ENCODE measurements around the gene SYT4.

The SYT4 gene

GRCh38 chr18:43274526-43274925 is 2.8 kb downstream of the SYT4 start:
- H4K8ac ChIP-seq (ENCODE audit: low read depth, low read length): no peak overlapping the region
- H2BK12ac ChIP-seq (ENCODE audit: low read length): no peak overlapping the region
- no peak overlapping the region for H3K23ac ChIP-seq (ENCODE audit: low read length)
- DNase-seq: no peak
- H3K79me1 ChIP-seq (ENCODE audit: low read length): no peaks in the 10 kb centered on the region
- H2BK120ac ChIP-seq (ENCODE audit: insufficient read depth, low read length, poor library complexity): no peak overlapping the region
- peaks cover 1 to 2% of the 10 kb centered on the region in 2 experiments for H3K4me1 ChIP-seq (ENCODE audit: control insufficient read depth in 1 of 2, insufficient read depth in 2 of 2, low read length in 2 of 2)
- H3K14ac ChIP-seq (ENCODE audit: low read length): no peak overlapping the region
- H3K4me2 ChIP-seq (ENCODE audit: low read length): no peak overlapping the region
- no peak overlapping the region for H4K12ac ChIP-seq (ENCODE audit: low read depth, low read length)
- WGBS (ENCODE audit: extremely low coverage, insufficient coverage, insufficient read length): no CpG with 5 or more reads among the region's 1 CpG
- no peaks in the 10 kb centered on the region for H3K27me3 ChIP-seq (ENCODE audit: insufficient read depth, low read length)
- no peaks in the 10 kb centered on the region for H3K79me2 ChIP-seq (ENCODE audit: control insufficient read depth, insufficient read depth, low read length, poor library complexity)
- no peaks in the 10 kb centered on the region for H3K36me3 ChIP-seq (ENCODE audit: control insufficient read depth in 1 of 2, insufficient read depth in 2 of 2, low read length in 2 of 2)
- no peak overlapping the region for H3K9ac ChIP-seq (ENCODE audit: low read length)
- H3K4ac ChIP-seq (ENCODE audit: low read depth, low read length): no peak overlapping the region
- no peak overlapping the region for H3K27ac ChIP-seq (ENCODE audit: low read depth, low read length)
- H2BK5ac ChIP-seq (ENCODE audit: low read depth, low read length, poor library complexity): no peak overlapping the region
- H3K4me3 ChIP-seq (ENCODE audit: low read depth, low read length): no peak overlapping the region
- no peak overlapping the region for H3K18ac ChIP-seq (ENCODE audit: low read length)
- no peak overlapping the region for H2AK5ac ChIP-seq (ENCODE audit: low read length)
- H2AFZ ChIP-seq (ENCODE audit: insufficient read depth, low read length, poor library complexity): no peak overlapping the region
- no peaks in the 10 kb centered on the region for H3K9me3 ChIP-seq (ENCODE audit: insufficient read depth, low read depth, low read length)
- H4K91ac ChIP-seq (ENCODE audit: low read depth, low read length): no peak overlapping the region

GRCh38 chr18:43271593-43272432 is 5.5 kb downstream of the SYT4 start:
- Histone ChIP-seq H3K4me1 (ENCODE audit: control insufficient read depth in 1 of 2, insufficient read depth in 2 of 2, low read length in 2 of 2) (no peaks in the 10 kb centered on the region), H3K18ac (ENCODE audit: low read length) (no peak overlapping the region), H3K4me2 (ENCODE audit: low read length) (no peak overlapping the region), H3K9ac (ENCODE audit: low read length) (no peak overlapping the region), H2BK5ac (ENCODE audit: low read depth, low read length, poor library complexity) (no peak overlapping the region), H2AFZ (ENCODE audit: insufficient read depth, low read length, poor library complexity) (no peak overlapping the region), H2BK120ac (ENCODE audit: insufficient read depth, low read length, poor library complexity) (no peak overlapping the region), H3K9me3 (ENCODE audit: insufficient read depth, low read depth, low read length) (no peaks in the 10 kb centered on the region), H2AK5ac (ENCODE audit: low read length) (no peak overlapping the region), H3K27me3 (ENCODE audit: insufficient read depth, low read length) (no peaks in the 10 kb centered on the region), H2BK12ac (ENCODE audit: low read length) (no peak overlapping the region), H4K12ac (ENCODE audit: low read depth, low read length) (no peak overlapping the region), H4K8ac (ENCODE audit: low read depth, low read length) (no peak overlapping the region), H3K14ac (ENCODE audit: low read length) (no peak overlapping the region), H3K4me3 (ENCODE audit: low read depth, low read length) (no peak overlapping the region), H3K79me1 (ENCODE audit: low read length) (no peaks in the 10 kb centered on the region), H3K4ac (ENCODE audit: low read depth, low read length) (no peak overlapping the region), H3K27ac (ENCODE audit: low read depth, low read length) (no peak overlapping the region), H3K36me3 (ENCODE audit: control insufficient read depth in 1 of 2, insufficient read depth in 2 of 2, low read length in 2 of 2) (no peaks in the 10 kb centered on the region), H3K23ac (ENCODE audit: low read length) (no peak overlapping the region), H4K91ac (ENCODE audit: low read depth, low read length) (no peak overlapping the region), H3K79me2 (ENCODE audit: control insufficient read depth, insufficient read depth, low read length, poor library complexity) (no peaks in the 10 kb centered on the region)
- no CpG with 5 or more reads among the region's 6 CpGs for WGBS (ENCODE audit: extremely low coverage, insufficient coverage, insufficient read length)
- DNase-seq: peak in 1 of 2 donors; percentile 81

GRCh38 chr18:43267818-43268217 is 9.5 kb downstream of the SYT4 start:
- Histone ChIP-seq H2AK5ac (ENCODE audit: low read length) (no peak overlapping the region), H4K8ac (ENCODE audit: low read depth, low read length) (no peak overlapping the region), H3K23ac (ENCODE audit: low read length) (no peak overlapping the region), H3K79me1 (ENCODE audit: low read length) (no peaks in the 10 kb centered on the region), H3K79me2 (ENCODE audit: control insufficient read depth, insufficient read depth, low read length, poor library complexity) (no peaks in the 10 kb centered on the region), H2BK12ac (ENCODE audit: low read length) (no peak overlapping the region), H3K4me1 (ENCODE audit: control insufficient read depth in 1 of 2, insufficient read depth in 2 of 2, low read length in 2 of 2) (no peaks in the 10 kb centered on the region), H3K36me3 (ENCODE audit: control insufficient read depth in 1 of 2, insufficient read depth in 2 of 2, low read length in 2 of 2) (no peaks in the 10 kb centered on the region), H3K9me3 (ENCODE audit: insufficient read depth, low read depth, low read length) (no peaks in the 10 kb centered on the region), H2BK5ac (ENCODE audit: low read depth, low read length, poor library complexity) (no peak overlapping the region), H3K4me3 (ENCODE audit: low read depth, low read length) (no peak overlapping the region), H4K12ac (ENCODE audit: low read depth, low read length) (no peak overlapping the region), H3K4ac (ENCODE audit: low read depth, low read length) (no peak overlapping the region), H3K4me2 (ENCODE audit: low read length) (no peak overlapping the region), H3K14ac (ENCODE audit: low read length) (no peak overlapping the region), H3K9ac (ENCODE audit: low read length) (no peak overlapping the region), H2BK120ac (ENCODE audit: insufficient read depth, low read length, poor library complexity) (no peak overlapping the region), H4K91ac (ENCODE audit: low read depth, low read length) (no peak overlapping the region), H3K27ac (ENCODE audit: low read depth, low read length) (no peak overlapping the region), H2AFZ (ENCODE audit: insufficient read depth, low read length, poor library complexity) (no peak overlapping the region), H3K27me3 (ENCODE audit: insufficient read depth, low read length) (no peaks in the 10 kb centered on the region), H3K18ac (ENCODE audit: low read length) (no peak overlapping the region)
- WGBS (ENCODE audit: extremely low coverage, insufficient coverage, insufficient read length): no CpG with 5 or more reads among the region's 1 CpG
- no peak for DNase-seq

GRCh38 chr18:43265465-43265864 is 11.8 kb downstream of the SYT4 start:
- no peak overlapping the region for H3K23ac ChIP-seq (ENCODE audit: low read length)
- no peak overlapping the region for H3K27ac ChIP-seq (ENCODE audit: low read depth, low read length)
- no peak for DNase-seq
- no peak overlapping the region for H3K4me2 ChIP-seq (ENCODE audit: low read length)
- no CpG with 5 or more reads among the region's 4 CpGs for WGBS (ENCODE audit: extremely low coverage, insufficient coverage, insufficient read length)
- H3K79me2 ChIP-seq (ENCODE audit: control insufficient read depth, insufficient read depth, low read length, poor library complexity): no peaks in the 10 kb centered on the region
- no peaks in the 10 kb centered on the region for H3K4me1 ChIP-seq (ENCODE audit: control insufficient read depth in 1 of 2, insufficient read depth in 2 of 2, low read length in 2 of 2)
- no peak overlapping the region for H4K8ac ChIP-seq (ENCODE audit: low read depth, low read length)
- no peak overlapping the region for H4K12ac ChIP-seq (ENCODE audit: low read depth, low read length)
- no peaks in the 10 kb centered on the region for H3K9me3 ChIP-seq (ENCODE audit: insufficient read depth, low read depth, low read length)
- no peak overlapping the region for H2BK120ac ChIP-seq (ENCODE audit: insufficient read depth, low read length, poor library complexity)
- no peaks in the 10 kb centered on the region for H3K36me3 ChIP-seq (ENCODE audit: control insufficient read depth in 1 of 2, insufficient read depth in 2 of 2, low read length in 2 of 2)
- no peak overlapping the region for H3K14ac ChIP-seq (ENCODE audit: low read length)
- no peak overlapping the region for H3K4me3 ChIP-seq (ENCODE audit: low read depth, low read length)
- H3K27me3 ChIP-seq (ENCODE audit: insufficient read depth, low read length): no peaks in the 10 kb centered on the region
- H2AK5ac ChIP-seq (ENCODE audit: low read length): no peak overlapping the region
- H3K4ac ChIP-seq (ENCODE audit: low read depth, low read length): no peak overlapping the region
- no peak overlapping the region for H3K18ac ChIP-seq (ENCODE audit: low read length)
- H4K91ac ChIP-seq (ENCODE audit: low read depth, low read length): no peak overlapping the region
- no peaks in the 10 kb centered on the region for H3K79me1 ChIP-seq (ENCODE audit: low read length)
- no peak overlapping the region for H2BK12ac ChIP-seq (ENCODE audit: low read length)
- no peak overlapping the region for H2BK5ac ChIP-seq (ENCODE audit: low read depth, low read length, poor library complexity)
- no peak overlapping the region for H3K9ac ChIP-seq (ENCODE audit: low read length)
- H2AFZ ChIP-seq (ENCODE audit: insufficient read depth, low read length, poor library complexity): no peak overlapping the region

Measured in trophoblast cell (in vitro differentiated cells and primary cell).